Prostate gland (tissue), 2 donors: Measurements from ENCODE around the gene GLRX5.

Experiments used
- POLR2A ChIP-seq: fragments of 450-650 bp; IDR thresholded peaks from one replicate; pipeline ENCODE4 v1.6.1; 2016; ENCODE audit warnings: antibody characterized with exemption, mild to moderate bottlenecking
- TF ChIP-seq, protein P1 (sequence below), 4 experiments: fragments of 200-600 bp in 2 of 4; fragments of 450-650 bp in 2 of 4; sonication (generic) in 2 of 4; IDR thresholded peaks; 1 replicate in 3 of 4; 2 replicates in 1 of 4; pipeline ENCODE4 v1.5.1; 2016 to 2019; ENCODE audit warnings: antibody characterized with exemption in 4 of 4, mild to moderate bottlenecking in 2 of 4, moderate library complexity in 2 of 4

GRCh38 chr14:95536036-95536593 is 1.3 kb downstream of the GLRX5 start:
- TF ChIP-seq, protein P1, sequence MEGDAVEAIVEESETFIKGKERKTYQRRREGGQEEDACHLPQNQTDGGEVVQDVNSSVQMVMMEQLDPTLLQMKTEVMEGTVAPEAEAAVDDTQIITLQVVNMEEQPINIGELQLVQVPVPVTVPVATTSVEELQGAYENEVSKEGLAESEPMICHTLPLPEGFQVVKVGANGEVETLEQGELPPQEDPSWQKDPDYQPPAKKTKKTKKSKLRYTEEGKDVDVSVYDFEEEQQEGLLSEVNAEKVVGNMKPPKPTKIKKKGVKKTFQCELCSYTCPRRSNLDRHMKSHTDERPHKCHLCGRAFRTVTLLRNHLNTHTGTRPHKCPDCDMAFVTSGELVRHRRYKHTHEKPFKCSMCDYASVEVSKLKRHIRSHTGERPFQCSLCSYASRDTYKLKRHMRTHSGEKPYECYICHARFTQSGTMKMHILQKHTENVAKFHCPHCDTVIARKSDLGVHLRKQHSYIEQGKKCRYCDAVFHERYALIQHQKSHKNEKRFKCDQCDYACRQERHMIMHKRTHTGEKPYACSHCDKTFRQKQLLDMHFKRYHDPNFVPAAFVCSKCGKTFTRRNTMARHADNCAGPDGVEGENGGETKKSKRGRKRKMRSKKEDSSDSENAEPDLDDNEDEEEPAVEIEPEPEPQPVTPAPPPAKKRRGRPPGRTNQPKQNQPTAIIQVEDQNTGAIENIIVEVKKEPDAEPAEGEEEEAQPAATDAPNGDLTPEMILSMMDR (IDR thresholded peaks at IDR 0.05), result no peak
- TF ChIP-seq POLR2A, result no peak
